SIG-M5 treated with dmso at 0.1 percent for 504 hours (cell line): ENCODE measurements around the gene ZFC3H1.
A peak's percentile ranks its signal among the peaks of the same experiment; 100 is the strongest.
"Not testable (repeated sequence)": the region's sequence is repeated elsewhere in the genome, so short reads cannot be mapped to it uniquely, and the experiment has no call there.

Source experiments
- DNase-seq: peaks from one replicate; lab custom pipeline; 2025; ENCODE audit not compliant: unreplicated experiment; lab: John Stamatoyannopoulos, UW

ZFC3H1 gene

DNA sequence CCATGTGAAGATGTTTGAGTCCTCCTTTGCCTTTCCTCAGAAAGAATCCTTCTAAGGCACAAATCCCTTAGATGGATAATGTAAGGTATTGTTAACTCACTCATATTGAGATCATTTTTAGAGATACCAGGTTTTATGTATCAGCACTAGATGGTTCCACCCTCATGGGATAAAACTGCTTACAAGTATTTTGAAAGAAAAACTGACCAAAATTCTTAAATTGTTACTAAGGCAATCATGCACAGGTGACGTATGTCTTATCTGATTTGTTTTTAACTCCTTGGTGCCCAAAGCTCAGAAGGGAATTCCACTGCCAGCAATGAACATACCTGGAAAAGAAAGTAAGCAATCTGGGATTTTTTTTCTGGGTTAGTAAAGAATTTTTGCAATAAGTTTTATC lies 78.4 kb downstream of the ZFC3H1 start:
- DNase-seq, result no peak

DNA sequence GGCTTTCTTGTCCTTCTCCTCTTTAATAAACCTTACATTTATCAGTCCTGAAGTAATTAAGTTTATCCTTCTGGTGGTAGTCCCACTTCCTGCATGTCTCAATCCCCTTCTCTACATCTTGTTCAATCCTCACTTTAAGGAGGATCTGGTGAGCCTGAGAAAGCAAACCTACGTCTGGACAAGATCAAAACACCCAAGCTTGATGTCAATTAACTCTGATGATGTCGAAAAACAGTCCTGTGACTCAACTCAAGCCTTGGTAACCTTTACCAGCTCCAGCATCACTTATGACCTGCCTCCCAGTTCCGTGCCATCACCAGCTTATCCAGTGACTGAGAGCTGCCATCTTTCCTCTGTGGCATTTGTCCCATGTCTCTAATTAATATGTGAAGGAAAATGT lies 79.3 kb downstream of the ZFC3H1 start:
- DNase-seq, result no peak

DNA sequence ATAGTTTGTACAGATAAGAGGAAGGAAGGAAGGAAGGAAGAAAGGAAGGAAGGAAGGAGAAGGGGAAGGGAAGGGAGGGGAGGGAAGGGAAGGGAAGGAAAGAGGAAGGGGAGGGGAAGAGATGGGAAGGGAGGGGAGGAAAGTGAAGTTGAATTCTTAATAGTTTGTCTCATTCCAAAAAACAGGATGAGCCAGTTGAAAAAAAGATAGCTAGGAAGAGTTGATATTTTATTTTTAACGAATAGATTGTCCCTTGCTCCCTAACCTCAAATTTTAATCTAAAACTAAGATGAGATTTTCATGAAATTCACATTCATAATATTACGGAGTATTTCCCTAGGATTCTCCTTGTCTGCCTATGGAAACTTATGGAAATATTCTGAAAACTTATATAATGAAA lies 80.7 kb downstream of the ZFC3H1 start:
- DNase-seq, result no peak

DNA sequence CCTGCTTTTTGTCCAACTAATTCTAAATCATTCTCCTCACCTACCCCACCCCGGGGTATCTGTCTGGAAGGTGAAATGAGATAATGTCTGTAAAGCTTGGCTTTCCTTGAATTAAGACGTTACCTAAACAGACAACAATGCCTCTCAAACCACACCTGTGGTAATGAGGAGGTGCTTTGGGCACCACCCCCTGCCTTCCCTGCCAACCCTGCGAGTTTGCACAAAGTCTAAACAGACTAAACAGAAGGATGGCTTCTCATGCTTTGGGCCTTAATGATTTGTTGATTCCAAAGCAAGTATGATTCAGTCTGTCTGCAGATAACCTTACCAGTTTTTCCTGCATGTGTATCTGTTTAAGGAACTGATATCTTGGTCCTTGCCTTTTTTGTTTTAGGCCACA lies 82.4 kb downstream of the ZFC3H1 start:
- no peak for DNase-seq

DNA sequence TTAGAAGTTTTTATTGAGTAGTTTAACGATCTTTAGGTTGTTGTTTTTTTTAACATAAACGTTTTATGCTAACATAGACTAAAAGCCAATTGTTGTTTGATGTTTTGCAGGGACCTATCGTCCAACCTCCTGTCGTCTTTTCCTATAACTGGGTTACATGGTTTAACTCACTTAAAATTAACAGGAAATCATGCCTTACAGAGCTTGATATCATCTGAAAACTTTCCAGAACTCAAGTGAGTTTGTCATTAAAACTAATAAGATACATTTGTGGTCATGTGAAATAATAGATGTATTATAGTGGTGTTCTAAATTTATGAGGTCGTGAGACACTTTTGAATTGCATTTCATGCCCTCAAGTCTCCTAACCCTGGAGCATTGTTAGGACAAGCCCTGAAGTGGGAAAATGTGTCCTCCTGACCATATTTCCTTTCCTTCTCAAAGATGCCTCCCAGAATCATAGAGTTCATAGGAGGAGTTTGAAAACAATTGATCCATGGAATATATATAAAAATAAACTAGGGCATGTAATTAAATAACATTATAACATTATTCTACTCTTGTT lies 84.9 kb downstream of the ZFC3H1 start:
- DNase-seq, result no peak

DNA sequence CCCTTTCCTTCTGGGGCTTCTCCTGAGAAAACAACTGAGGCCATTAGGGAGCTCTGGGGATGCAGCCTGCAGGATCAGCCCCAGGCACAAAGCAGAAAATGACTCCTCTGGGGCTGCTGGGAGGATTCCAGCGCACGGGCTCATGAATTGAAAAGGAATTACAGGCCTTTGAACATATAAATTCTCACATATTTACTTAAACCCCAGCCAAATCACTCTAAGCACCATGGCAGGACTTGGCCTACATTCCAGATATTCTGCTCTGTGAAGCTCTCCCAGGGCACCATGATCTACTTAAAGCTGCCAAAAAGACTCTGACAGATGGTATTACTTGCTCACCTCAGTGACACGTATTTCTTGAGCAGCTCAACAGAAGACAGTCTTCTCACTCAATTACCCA lies 87.2 kb downstream of the ZFC3H1 start:
- no peak for DNase-seq

DNA sequence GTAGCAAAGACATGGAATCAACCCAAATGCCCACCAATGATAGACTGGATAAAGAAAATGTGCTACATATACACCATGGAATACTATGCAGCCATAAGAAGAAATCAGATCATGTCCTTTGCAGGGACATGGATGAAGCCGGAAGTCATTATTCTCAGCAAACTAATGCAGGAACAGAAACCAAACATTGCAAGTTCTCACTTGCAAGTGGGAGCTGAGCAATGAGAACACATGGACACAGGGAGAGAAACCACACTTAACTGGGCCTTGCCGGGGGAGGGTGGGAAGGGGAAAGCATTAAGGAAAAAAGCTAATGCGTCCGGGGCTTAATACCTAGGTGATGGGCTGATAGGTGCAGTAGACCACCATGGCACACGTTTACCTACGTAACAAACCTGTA lies 93.8 kb downstream of the ZFC3H1 start:
- DNase-seq, result not testable (repeated sequence)

DNA sequence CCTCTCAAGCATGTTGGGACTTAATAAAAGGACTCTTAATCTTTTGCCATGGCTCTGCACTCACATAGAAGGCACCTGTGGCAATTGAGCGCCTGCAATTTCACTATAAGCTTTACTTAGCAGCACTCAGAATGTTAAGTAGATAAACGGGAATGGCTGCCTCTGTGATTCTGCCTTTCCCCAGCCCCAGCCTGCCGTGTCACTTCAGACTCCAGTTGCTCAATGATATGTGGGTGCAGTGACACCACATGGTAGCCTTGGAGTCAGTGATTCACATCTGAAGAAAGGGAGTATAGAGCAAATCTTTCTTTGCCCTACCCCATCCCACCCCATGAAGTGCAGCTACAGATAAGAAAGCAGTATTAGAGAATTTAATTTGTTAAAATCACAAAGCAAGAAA lies 96.1 kb downstream of the ZFC3H1 start:
- no peak for DNase-seq

DNA sequence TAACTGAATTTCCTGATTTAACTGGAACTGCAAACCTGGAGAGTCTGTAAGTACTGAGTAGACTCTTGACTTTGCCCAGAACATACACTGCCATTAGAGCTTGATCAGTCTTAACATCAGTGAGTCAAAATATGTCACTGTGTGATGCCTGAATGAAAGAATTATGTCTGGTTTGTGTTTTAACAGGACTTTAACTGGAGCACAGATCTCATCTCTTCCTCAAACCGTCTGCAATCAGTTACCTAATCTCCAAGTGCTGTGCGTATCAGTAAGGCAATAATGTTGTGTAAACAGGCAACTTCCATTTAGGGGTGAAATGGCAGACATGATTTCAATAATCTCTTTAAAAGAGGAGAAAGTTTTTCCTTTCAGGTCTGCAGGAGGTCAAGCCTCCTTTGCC lies 97.0 kb downstream of the ZFC3H1 start:
- peak; percentile 7 for DNase-seq

DNA sequence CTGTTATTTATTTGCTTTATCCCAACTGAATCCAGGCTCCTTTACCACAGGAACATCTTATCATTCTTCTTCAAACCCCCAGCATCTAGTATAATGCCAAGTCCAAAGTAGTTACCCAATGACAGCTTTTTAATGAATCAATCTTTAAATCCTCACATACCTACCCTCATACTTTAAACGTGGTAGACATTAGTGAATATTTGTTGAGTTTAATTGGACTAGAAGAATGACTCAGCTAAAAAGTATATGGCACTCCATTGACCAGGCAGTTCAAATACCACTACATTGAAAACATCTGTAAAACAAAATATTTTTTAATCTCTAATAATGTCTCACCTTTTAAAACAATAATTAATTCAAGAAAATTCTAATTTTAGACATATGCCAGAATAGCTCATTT lies 98.1 kb downstream of the ZFC3H1 start:
- no peak for DNase-seq

DNA sequence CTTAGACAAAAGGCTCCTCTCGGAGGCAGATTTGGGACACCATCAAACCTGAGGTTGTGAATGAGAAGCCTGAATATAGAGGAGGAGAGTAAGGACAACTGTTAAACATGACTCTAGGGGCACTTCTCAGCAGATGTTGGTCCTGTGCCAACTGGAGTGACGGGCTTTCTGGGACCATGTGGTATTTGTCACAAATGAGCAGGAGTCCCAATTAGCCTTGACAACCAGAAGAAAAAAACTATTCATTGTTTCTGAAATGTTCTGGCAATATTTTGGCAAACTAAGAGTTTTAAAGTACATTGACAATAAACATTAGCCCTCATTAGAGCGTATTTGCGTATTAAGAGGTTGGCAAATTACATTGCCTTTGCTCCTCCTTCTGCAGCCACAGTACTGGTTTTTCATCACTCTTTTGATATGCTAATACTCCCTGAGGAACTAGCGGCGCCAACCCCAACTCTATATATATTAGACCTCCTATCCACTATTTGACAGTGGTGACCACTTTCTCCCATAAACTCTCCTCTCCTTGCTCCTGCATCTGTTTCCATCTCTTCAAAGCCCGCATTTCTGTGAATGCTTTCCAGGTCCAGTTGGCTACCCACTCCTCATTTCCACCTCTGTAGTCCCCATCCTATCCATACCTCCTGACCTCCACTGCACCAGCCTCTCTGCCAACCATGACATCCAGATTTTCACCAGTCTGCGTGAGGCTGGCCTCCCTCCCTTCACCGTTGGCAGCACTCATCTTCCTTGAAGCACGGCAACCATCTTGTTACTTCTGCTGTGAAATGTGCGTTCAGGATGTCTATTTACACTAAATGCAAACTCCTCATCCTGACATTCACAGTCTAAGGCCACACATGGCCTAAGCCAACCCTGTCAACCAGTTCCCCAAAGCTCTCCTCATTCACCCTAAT lies 100.7 kb downstream of the ZFC3H1 start:
- no peak for DNase-seq
